GM21786 (cell line): Measurements from ENCODE around the gene TMEM126B.

Experiments used
- ATAC-seq: cut with Tn5 transposase; IDR thresholded peaks from one replicate; pipeline ENCODE4 v1.9.1; 2021; ENCODE audit not compliant: unreplicated experiment

Gene TMEM126B

DNA sequence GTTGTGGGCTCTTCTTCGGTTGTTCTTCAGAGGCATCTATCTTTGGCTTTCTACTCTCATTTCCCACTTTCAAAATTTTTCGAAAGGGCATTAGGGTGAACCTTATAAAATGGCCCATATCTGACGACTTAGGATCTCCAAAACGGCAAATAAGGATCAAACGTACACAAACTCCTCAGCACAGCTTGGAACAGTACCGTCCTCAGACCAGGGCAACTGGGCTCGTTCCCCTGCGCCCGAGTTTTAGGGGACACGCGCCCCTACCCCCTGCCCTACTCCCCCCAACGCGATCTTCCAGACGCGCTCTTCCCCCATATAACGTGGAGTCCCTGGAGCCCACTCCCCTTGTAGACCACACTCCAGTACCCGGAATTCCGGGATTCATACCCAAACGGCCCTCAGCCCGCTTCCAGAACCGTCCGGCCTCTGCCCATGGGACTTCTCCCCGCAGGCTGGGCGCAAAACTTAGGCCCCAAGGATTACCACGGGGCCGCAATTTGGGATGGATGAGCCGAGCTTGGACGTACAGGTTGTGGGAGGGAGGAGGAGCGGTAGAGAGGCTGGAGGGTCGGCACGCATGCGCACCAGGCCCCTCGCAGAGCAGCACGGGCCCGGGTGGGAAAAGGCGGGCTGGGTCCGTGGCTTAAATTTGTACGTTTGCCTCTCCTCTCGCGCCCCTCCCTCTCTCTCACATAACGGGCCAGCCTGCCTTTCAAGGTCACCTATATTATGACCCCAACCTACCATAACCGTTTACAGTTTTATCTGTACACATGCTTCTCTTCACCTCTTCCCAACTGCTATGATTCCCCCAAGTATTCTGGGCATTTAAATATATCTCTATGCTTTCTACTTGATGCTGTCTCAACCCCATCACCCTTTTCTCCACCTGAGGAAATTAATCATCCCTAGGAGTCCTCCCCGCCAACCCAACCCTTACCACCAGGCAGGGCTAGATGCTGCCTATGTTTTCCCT, 54.2 kb downstream of the TMEM126B start:
- peak; percentile 69 for ATAC-seq

DNA sequence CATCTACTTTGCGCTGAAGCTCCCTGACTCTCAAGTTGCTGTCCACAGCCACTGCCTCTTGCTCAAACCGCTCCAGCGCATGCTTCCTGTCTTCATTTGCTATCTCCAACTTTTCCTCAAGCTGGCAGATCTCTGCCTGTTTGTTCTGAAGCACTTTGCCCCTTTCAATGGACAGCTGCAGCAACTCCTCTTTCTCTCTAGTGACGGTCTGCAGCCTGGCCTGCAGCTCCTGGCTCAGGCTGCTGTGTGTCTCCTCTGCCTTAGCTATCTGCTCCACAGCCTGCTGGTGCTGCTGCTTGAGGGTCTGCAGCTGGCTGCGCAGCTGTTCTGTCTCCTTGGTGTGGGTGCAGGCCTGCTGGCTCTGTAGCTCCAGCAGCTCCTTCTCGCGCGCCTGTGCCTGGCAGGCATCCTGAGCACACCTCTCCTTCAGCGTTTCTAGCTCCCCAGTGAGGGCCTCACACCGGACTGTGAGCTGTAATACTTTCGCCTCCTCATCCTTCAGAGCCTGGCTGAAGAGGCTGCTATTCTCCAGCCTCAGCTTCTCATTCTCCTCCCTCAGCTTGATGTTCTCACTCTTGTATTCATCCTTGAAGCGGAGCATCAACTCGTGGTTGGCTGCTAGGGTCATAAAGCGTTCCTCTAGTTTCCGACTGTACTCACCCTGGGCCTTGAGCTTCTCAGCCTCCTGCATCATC, 56.9 kb downstream of the TMEM126B start:
- no peak for ATAC-seq

DNA sequence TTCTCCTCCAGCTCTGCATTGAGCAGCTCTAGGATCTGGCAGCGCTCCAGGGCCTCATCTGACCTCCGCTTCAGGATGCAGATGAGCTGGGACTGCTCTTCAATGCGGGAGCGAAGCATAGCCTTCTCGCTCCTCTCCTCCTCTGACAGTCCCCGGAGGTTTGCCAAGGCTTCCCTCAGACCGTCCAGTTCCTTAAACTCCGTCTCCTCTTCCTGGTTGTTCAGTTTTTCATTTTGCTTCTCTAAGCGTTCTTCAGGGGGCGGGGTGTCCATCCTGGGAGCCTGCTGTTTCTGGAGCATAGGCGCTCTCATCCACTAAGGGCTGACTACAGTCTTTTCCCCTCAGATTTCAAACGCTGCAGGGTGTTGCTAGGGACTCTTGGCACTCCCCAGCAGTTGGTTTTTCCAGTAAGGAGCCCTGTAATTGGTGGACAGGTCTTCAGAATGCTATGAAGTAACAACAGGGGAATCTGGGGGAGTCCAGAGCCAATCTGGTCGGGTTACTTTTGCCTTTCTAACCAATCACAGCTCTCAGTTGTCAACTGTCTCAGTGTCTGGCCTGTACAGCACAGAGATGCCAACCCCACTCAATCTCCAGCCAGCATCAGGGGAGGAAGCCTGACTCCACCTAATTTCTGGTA, 57.5 kb downstream of the TMEM126B start, which contains the start of gene CCDC89:
CCDC89 (minus strand) TSS at position 376 of the 640 bp plus-strand sequence; CDS start at position 311, 65 bp downstream.
- no peak for ATAC-seq
